Spinal cord (tissue), 10 donors: ENCODE data around the gene CREBBP. TPM values are rescaled to one million over a fixed set of nuclear protein-coding genes. Genes with fewer than 3 reads are reported as not detected.

Source experiments
- DNase-seq, 6 donors: peaks; one replicate each; pipeline versions ENCODE4 v3.0.0 to v3.0.0-alpha.2; 2013 to 2015; ENCODE audit warnings: low spot score in 6 of 6, low read depth in 4 of 6
- H3K27ac ChIP-seq: one replicate; pipeline ENCODE4 v1.5.1; 2013; ENCODE audit warnings: low read depth, low read length, control low read depth
- H3K27me3 ChIP-seq: one replicate; pipeline ENCODE4 v1.6.1; 2013; ENCODE audit warnings: low read length; ENCODE audit not compliant: control insufficient read depth, insufficient read depth
- H3K36me3 ChIP-seq: one replicate; pipeline ENCODE4 v1.6.1; 2013; ENCODE audit warnings: low read length; ENCODE audit not compliant: control insufficient read depth, insufficient read depth
- H3K4me1 ChIP-seq: one replicate; pipeline ENCODE4 v1.6.1; 2013; ENCODE audit warnings: low read length; ENCODE audit not compliant: control insufficient read depth, insufficient read depth
- H3K4me3 ChIP-seq: one replicate; pipeline ENCODE4 v1.5.1; 2013; ENCODE audit warnings: low read depth, low read length, control low read depth
- H3K9me3 ChIP-seq: one replicate; pipeline ENCODE4 v1.6.1; 2013; ENCODE audit warnings: low read length; ENCODE audit not compliant: control insufficient read depth, insufficient read depth
- WGBS: methylation state at CpG from one replicate; pipeline ENCODE4 v1.1.5; 2013; ENCODE audit warnings: missing lambda C conversion rate; ENCODE audit not compliant: insufficient coverage; 5-methylcytosine and 5-hydroxymethylcytosine counted together
- polyA plus RNA-seq, 2 donors: library from polyadenylated mRNA; unstranded; fragments of 120-200 nt; gene quantifications; one replicate each; pipeline ENCODE4 v1.2.1, GENCODE V29; 2013; ENCODE audit not compliant: insufficient read length in 2 of 2
- total RNA-seq, 2 donors: library from RNA; depleted of rRNA in 1 of 2; stranded (reverse); fragments of 120-200 nt in 1 of 2; fragments of >200 nt in 1 of 2; gene quantifications; one replicate each; pipeline versions ENCODE4 v1.2.3 to v1.2.4, GENCODE V29; 2013 to 2014
- donor health status: healthy.

Gene CREBBP
- total and polyA plus RNA-seq, 4 donors, result 41.5 to 64.3 (median 61.4) TPM

DNA sequence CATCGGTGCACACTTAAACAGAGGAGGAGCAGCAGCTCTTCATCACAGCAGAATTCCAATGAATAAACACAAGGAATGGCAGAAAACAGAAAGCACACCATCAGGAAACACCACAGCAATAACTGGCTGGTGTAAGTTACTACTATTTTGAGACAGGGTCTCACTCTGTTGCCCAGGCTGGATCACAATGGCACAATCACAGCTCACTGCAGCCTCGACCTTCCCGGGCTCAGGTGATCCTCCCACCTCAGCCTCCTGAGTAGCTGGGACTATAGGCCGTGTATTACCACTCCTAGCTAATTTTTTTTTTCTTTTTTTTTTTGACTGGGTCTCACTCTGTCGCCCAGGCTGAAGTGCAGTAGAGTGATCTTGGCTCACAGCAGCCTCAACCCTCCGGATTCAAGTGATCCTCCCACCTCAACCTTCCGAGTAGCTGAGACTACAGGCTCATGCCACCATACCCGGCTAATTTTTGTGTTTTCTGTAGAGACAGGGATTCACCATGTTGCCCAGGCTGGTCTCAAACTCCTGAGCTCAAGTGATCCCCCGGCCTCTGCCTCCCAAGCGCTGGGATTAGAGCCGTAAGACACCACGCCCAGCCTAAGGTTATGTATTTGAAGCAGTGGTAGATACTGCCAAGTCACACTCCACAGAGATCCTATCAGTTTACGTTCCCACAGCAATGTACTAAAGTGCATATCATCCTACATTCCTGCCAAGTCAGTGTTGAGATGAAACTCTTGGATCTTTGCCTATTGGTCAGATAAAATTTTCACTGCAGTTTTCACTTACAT, 183.9 kb downstream of the CREBBP start:
- Histone ChIP-seq H3K4me3 (no peak overlapping the region), H3K27me3 (no peaks in the 10 kb centered on the region), H3K9me3 (no peaks in the 10 kb centered on the region), H3K36me3 (peaks cover 10% of the 10 kb centered on the region), H3K4me1 (no peaks in the 10 kb centered on the region), H3K27ac (no peak overlapping the region)
- WGBS, result 97% methylated on average over 5 of the region's 13 CpGs
- DNase-seq, result no peak

DNA sequence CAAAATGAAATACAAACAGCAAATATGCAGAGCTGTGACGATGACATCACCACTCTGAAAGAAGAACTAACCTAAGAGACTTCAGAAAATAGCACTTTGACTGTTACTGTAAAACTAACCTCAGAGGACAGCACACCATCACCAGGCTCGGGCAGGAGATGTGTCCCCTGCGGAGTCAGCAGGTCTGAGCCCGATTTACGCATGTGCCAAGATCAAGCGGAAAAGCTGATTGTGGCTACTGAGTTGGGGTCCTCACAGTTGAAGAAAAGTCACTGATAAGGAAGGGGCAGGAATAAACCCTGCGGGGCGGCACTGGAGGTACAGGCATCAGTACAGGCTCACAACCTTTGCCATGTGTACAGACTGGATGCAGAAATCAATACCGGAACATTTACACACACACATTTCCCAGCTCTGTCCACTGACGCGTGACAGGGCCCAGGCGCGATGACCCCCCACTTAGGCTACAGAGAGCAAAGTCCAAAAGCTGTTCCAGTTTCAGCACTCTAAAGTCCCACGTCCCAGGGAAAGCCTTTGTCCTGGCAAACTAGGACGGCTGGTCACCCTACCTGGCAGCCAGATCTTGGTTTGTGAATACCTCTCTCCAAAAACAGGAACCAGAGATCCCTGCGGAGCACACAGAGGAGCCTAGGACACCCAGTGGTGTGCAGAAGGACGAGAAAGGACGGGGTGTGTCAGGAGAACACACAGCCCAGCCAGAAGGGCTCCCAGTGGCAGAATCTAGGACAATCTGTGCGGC, 184.7 kb downstream of the CREBBP start:
- Histone ChIP-seq H3K36me3 (peaks cover 10% of the 10 kb centered on the region), H3K4me1 (peaks cover 3% of the 10 kb centered on the region), H3K27me3 (no peaks in the 10 kb centered on the region), H3K27ac (no peak overlapping the region), H3K9me3 (no peaks in the 10 kb centered on the region), H3K4me3 (no peak overlapping the region)
- DNase-seq, result no peak
- WGBS, result 84% methylated on average over 19 of the region's 19 CpGs

DNA sequence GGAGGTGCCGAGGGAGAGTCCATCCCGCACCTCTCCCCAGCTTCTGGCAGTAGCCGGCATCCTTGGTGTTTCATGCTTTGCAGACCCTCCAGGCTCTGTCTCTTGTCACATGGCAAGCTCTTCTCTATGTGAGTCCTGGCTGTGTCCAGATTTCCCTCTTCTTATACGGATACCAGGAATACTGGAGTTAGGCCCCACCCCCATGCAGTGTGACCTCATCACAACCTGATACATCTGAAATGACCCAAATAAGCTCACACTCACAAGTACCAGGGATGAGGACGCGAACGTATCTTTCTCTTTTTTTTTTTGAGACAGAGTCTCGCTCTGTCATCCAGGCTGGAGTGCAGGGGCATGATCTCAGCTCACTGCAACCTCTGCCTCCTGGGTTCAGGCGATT, 186.5 kb downstream of the CREBBP start:
- no peaks in the 10 kb centered on the region for H3K9me3 ChIP-seq
- H3K27me3 ChIP-seq, result no peaks in the 10 kb centered on the region
- H3K4me1 ChIP-seq, result peaks cover 12% of the 10 kb centered on the region
- no peak overlapping the region for H3K27ac ChIP-seq
- DNase-seq, result no peak
- peaks cover 17% of the 10 kb centered on the region for H3K36me3 ChIP-seq
- no peak overlapping the region for H3K4me3 ChIP-seq
- WGBS, result 85% methylated on average over 9 of the region's 9 CpGs

DNA sequence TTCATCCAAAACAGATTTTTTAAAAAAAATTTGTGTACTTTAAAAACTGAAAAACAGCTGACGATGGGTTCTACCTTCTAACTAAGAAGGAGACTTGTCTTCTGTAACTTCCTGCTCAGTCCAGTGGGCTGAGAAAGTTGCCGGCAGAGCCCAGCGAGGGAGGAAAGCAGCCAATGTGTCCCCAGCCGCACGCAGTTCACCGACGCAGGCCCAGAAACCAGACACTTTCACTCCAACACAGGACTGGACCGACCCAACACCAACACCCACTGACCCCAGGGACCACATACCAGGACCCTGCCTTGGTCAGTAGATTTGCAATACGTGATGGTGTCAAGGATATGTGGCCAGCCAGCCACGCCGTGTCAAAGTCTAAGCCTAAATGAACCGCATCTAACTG, 188.8 kb downstream of the CREBBP start:
- H3K4me3 ChIP-seq, result no peak overlapping the region
- 98% methylated on average over 11 of the region's 12 CpGs for WGBS
- DNase-seq, result no peak
- H3K27me3 ChIP-seq, result no peaks in the 10 kb centered on the region
- H3K4me1 ChIP-seq, result peaks cover 12% of the 10 kb centered on the region
- H3K36me3 ChIP-seq, result peaks cover 36% of the 10 kb centered on the region
- no peaks in the 10 kb centered on the region for H3K9me3 ChIP-seq
- no peak overlapping the region for H3K27ac ChIP-seq

DNA sequence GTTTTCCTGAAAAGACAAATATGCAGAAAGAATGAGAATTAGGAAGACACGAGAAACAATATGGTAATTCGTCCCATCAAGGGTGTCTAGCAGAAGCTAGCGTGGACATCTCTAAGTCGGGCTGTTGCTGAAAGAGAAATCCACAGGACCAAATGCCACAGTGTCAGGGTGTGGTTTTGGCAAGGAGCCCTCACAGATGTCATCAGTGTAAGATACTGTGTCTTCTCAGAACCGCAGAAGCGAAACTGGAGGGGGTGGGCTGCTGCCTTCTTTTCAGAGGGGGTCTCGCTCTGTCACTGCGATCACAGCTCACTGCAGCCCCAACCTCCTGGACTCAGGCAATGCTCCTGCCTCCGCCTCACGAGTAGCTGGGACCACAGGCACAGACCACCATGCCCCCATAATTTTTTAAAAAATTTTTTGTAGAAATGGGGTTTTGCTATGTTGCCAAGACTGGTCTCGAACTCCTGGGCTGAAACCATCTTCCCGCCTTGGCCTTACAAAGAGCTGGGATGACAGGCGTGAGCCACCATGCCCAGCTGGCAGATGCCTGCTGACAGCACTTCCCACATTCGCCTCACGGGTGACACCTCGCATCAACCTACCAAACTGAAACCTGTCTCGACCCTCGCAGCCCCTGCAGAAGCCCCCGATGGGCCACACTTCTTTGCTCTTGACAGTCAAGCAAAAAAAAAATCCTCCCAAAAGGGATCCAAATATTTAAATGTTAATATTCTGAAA, 189.4 kb downstream of the CREBBP start:
- Histone ChIP-seq H3K27me3 (no peaks in the 10 kb centered on the region), H3K36me3 (peaks cover 42% of the 10 kb centered on the region), H3K9me3 (no peaks in the 10 kb centered on the region), H3K27ac (peak overlapping the region; percentile 64), H3K4me3 (peak overlapping the region; percentile 29), H3K4me1 (peaks cover 12% of the 10 kb centered on the region)
- peak in 1 of 6 donors; percentile 36 for DNase-seq
- 82% methylated on average over 14 of the region's 19 CpGs for WGBS

DNA sequence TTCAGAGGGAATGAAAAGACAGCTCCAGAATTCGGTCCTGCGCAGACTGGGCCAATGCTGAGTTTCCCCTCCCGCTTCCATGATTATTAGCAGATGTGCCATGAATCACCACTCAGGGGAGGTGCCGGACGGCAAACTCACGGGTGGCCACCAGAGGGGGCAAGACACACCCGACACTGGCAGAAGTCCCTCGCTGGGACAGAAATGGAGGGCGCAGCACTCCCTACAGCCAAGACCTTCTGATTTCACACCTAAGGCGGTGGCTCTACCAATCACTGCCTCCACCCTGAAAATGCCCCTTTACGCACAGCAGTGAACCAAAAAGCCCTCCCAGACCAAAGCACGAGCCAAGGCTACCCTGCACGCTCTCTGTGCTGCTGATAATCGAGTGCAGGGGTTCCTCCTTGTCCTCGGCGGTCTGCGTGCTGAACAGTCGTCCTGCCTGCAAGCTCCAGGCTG, 190.0 kb downstream of the CREBBP start:
- WGBS, result 26% methylated on average over 17 of the region's 18 CpGs
- H3K4me3 ChIP-seq, result peak overlapping the region; percentile 29

DNA sequence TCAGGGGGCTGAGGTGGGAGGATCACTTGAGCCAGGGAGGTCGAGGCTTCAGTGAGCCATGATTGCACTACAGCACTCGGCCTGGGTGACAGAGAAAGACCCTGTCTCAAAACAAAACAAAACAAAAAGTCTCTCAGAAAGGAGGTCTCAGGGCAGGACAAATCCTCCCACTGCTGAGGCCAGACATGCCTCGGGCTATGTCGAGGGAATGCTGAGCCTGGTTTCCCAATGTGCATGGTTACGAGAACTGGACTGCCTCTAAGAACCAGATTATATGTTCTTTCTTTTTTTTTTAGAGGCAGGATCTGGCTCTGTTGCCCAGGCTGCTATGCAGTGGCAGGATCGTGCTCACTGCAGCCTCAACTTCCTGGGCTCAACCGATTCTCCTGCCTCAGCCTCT, 190.8 kb downstream of the CREBBP start:
- H3K4me1 ChIP-seq, result peaks cover 12% of the 10 kb centered on the region

More for the DNA sequence above, 190.0 kb downstream of the CREBBP start:
- Histone ChIP-seq H3K9me3 (no peaks in the 10 kb centered on the region), H3K27ac (peak overlapping the region; percentile 64), H3K4me1 (peaks cover 12% of the 10 kb centered on the region), H3K36me3 (peaks cover 45% of the 10 kb centered on the region), H3K27me3 (no peaks in the 10 kb centered on the region)
- peak; percentile 36 to 91 (median 55) for DNase-seq

DNA sequence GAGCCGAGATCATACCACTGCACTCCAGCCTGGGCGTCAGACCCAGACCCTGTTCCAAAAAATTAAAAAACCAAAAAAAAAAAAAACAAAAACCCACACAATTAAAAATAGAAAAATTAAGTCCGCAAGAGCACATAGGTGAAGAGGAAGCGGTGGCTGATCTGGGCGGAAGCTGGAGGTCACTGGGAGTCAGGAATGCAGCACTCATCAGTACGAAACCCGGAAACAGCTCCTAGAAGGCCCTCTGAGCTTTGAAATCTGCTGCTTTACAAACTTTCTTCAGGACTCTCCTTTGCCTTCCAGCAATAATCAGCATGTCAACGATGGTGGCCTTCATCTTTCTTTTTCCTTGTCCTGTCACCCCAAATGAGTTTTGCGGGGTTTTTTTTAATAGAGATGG, 192.7 kb downstream of the CREBBP start:
- H3K4me3 ChIP-seq, result no peak overlapping the region
- 91% methylated on average over 6 of the region's 9 CpGs for WGBS
- H3K36me3 ChIP-seq, result peaks cover 52% of the 10 kb centered on the region
- no peaks in the 10 kb centered on the region for H3K27me3 ChIP-seq
- peaks cover 12% of the 10 kb centered on the region for H3K4me1 ChIP-seq
- no peak overlapping the region for H3K27ac ChIP-seq
- no peaks in the 10 kb centered on the region for H3K9me3 ChIP-seq
- DNase-seq, result no peak

More for the DNA sequence above, 190.8 kb downstream of the CREBBP start:
- H3K27me3 ChIP-seq, result no peaks in the 10 kb centered on the region
- H3K36me3 ChIP-seq, result peaks cover 50% of the 10 kb centered on the region
- H3K4me3 ChIP-seq, result no peak overlapping the region
- WGBS, result 96% methylated on average over 7 of the region's 7 CpGs
- peak overlapping the region; percentile 22 for H3K27ac ChIP-seq
- DNase-seq, result no peak
- no peaks in the 10 kb centered on the region for H3K9me3 ChIP-seq

DNA sequence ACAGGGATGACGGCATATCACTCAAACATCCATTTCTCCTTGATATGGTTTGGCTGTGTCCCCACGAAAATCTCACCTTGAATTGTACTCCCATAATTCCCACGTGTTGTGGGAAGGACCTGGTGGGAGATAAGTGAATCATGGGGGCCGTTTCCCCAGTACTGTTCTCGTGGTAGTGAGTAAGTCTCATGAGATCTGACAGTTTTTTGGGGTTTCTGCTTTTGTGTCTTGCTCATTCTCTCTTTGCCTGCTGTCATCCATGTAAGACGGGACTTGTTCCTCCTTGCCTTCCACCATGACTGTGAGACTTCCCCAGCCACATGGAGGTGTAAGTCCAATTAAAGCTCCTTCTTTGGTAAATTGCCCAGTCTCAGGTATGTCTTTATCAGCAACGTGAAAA, 193.5 kb downstream of the CREBBP start:
- 100% methylated on average over 2 of the region's 7 CpGs for WGBS
- DNase-seq, result no peak
- H3K9me3 ChIP-seq, result no peaks in the 10 kb centered on the region
- no peak overlapping the region for H3K4me3 ChIP-seq
- H3K4me1 ChIP-seq, result peaks cover 12% of the 10 kb centered on the region
- H3K27me3 ChIP-seq, result no peaks in the 10 kb centered on the region
- H3K27ac ChIP-seq, result no peak overlapping the region
- peaks cover 59% of the 10 kb centered on the region for H3K36me3 ChIP-seq
